HG03378 (cell line): ENCODE results near the gene RNF150.

Source experiments
- ATAC-seq: cut with Tn5 transposase; IDR thresholded peaks from one replicate; pipeline ENCODE4 v1.9.1; 2021; ENCODE audit warnings: mild to moderate bottlenecking, moderate library complexity; ENCODE audit not compliant: unreplicated experiment

The RNF150 gene

GRCh38 chr4:140930557-140930956 lies 202.7 kb downstream of the RNF150 start:
- no peak for ATAC-seq

- ATAC-seq: no peak
Measured at GRCh38 chr4:140930011-140930410, 203.3 kb downstream of the RNF150 start.

- no peak for ATAC-seq
Measured at GRCh38 chr4:140928880-140929279, 204.4 kb downstream of the RNF150 start.

GRCh38 chr4:140926672-140927071 lies 206.6 kb downstream of the RNF150 start:
- no peak for ATAC-seq

- no peak for ATAC-seq
Measured at GRCh38 chr4:140925417-140925816, 207.9 kb downstream of the RNF150 start.

- ATAC-seq: no peak
Measured at GRCh38 chr4:140924761-140925392, 208.4 kb downstream of the RNF150 start.

- ATAC-seq: no peak
Measured at GRCh38 chr4:140906993-140907962, 226.0 kb downstream of the RNF150 start.

GRCh38 chr4:140904904-140905303 lies 228.4 kb downstream of the RNF150 start:
- ATAC-seq: no peak

- no peak for ATAC-seq
Measured at GRCh38 chr4:140903522-140904475, 229.5 kb downstream of the RNF150 start.

- ATAC-seq: no peak
Measured at GRCh38 chr4:140901736-140902336, 231.4 kb downstream of the RNF150 start.

GRCh38 chr4:140893939-140894338 lies 239.3 kb downstream of the RNF150 start:
- no peak for ATAC-seq

GRCh38 chr4:140888054-140888453 lies 245.2 kb downstream of the RNF150 start:
- ATAC-seq: no peak

- no peak for ATAC-seq
Measured at GRCh38 chr4:140887467-140887866, 245.8 kb downstream of the RNF150 start.

- peak; percentile 91 for ATAC-seq
Measured at GRCh38 chr4:140884431-140885058, 248.7 kb downstream of the RNF150 start.

GRCh38 chr4:140877781-140878180 lies 255.5 kb downstream of the RNF150 start:
- no peak for ATAC-seq

- ATAC-seq: no peak
Measured at GRCh38 chr4:140876615-140877364, 256.5 kb downstream of the RNF150 start.

- ATAC-seq: no peak
Measured at GRCh38 chr4:140875746-140876452, 257.4 kb downstream of the RNF150 start.

GRCh38 chr4:140874056-140874455 lies 259.2 kb downstream of the RNF150 start:
- ATAC-seq: no peak

- no peak for ATAC-seq
Measured at GRCh38 chr4:140871368-140871767, 261.9 kb downstream of the RNF150 start.
